Stimulated activated CD4-positive, alpha-beta T cell treated with anti-CD3 and anti-CD28 coated beads, Interleukin-12 subunit alpha, Interleukin-12 subunit beta, amount 100 ng/mL, for 4 hours (primary cell): ENCODE measurements around the gene UNCX.

ENCODE experiments used
- DNase-seq: peaks from one replicate; pipeline ENCODE4 v3.0.0-alpha.2; 2020

The UNCX gene

DNA sequence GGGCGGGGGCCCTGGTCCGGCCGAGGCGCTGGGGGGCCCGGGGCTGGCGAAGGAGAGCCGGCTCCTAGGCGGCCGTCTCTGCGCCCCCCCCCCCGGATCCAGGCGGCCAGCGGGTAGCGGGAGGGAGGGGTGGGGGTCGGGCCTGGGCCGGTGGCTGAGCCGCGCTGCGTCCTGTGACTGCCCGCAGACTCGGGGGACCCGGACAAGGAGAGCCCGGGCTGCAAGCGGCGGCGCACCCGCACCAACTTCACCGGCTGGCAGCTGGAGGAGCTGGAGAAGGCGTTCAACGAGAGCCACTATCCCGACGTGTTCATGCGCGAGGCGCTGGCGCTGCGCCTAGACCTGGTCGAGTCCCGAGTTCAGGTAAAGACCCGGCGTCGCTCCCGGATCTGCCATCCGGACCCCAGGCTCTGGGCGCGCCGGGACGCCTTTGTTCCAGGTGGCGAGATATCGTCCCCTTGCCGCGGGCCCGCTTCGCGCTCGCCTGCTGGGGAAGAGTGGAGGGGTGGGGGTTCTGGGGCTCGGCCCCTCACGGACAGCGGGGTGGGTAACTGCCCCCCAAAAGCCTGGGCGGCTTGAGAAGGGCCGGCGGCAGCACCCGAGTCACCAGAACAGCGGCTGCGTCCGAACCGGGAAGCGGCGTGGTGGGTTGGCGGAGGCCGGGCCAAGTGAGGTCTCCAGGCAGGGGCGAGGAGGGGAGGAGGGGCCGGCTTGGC lies 819 bp downstream of the UNCX start:
- DNase-seq, result no peak

DNA sequence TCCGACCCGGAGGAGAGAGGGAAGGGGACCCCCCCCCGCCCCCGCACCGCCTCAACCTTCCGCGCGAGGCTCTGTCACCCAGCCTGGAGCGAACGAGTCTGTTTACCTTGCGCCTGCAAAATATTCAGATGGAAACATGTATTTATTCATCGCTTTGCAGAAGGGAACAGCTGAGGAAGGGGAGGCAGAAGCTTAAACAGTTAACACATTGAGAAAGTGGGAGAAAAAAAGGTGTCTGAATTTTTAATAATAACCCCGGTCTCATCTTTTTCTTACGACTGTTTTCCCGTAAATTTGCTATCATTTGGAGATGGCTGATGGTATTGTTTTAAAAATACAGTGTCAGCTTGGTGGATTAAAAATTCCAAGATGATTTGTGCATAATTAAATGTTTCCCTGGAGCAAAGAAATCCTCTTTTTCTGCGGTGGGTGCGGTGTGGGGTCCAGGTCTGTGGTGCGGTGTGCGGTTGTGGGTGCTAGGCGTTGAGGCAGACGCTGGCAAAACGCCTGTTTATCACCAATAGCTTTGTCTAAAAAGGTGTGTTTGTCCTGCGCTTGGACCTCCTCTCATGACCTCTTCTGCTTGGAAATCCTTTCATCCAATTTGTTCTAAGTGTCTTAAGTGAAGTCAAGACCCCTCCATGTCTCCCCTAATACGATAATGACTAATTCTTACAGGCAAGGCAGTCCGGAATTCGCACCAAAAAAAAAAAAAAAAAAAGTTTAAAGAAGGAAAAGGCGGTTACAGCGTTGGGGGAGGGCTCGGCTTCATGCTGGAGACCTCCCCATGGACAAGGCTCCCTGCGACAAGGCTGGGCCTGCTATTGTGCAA lies 1.6 kb downstream of the UNCX start:
- no peak for DNase-seq

DNA sequence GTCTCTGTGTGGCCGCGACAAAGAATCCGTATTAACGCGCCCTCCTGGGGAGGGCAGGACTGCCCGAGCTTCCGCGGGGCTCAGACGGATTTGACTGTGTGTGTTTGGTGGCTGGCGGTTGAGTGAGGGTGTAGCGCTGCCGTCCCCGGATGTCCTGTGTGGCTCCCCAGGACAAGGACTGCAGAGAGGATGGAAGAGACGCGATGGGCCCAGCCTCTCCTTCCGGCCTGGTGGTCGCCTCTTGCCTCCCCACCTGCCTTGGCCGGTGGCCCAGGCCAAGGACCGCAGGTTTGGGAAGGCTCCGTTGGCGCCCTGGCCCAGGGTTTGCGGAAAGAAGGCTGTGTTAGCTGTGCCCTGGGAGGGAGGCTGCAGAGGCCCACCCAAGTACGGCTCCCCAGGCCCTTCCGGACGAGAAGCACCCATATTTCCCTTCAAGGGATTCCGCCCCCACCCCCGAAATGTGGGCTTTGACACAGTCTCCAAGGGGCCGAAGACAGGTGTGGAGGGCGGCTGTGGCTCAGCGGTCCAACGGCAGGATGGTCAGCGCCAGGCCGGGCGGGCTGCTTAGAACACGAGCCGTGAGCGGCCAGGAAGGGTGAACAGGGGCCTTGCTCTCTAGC lies 2.3 kb downstream of the UNCX start:
- DNase-seq, result no peak

DNA sequence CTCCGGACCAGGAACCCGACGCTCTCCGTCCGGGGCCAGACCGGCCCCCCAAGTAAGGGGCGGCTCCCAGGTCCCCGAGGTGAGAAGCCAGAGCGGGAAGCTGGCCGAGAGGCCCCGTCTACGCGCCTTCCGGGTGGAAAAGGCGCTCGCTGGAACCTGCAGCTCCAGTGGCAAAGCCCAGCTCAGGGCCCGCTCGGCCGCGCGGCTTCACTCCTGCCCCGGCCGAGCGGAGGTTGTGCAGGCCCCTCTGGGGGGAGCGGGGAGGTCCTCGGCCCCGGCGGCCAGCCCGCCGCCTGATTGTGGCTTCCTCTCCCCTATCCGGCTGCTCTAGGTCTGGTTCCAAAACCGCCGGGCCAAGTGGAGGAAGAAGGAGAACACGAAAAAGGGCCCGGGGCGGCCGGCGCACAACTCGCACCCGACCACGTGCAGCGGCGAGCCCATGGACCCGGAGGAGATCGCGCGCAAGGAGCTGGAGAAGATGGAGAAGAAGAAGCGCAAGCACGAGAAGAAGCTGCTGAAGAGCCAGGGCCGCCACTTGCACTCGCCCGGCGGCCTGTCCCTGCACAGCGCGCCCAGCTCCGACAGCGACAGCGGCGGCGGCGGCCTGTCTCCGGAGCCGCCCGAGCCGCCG lies 2.9 kb downstream of the UNCX start:
- DNase-seq, result no peak

DNA sequence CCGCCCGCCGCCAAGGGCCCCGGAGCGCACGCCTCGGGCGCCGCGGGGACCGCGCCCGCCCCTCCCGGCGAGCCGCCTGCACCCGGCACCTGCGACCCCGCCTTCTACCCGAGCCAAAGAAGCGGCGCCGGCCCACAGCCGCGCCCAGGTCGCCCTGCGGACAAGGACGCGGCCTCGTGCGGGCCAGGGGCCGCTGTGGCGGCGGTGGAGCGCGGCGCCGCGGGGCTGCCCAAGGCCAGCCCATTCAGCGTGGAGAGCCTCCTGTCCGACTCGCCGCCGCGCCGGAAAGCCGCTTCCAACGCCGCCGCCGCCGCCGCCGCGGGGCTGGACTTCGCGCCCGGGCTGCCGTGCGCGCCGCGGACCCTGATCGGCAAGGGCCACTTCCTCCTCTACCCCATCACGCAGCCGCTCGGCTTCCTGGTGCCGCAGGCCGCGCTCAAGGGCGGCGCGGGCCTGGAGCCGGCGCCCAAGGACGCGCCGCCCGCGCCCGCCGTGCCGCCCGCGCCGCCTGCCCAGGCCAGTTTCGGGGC lies 3.5 kb downstream of the UNCX start:
- DNase-seq, result no peak

DNA sequence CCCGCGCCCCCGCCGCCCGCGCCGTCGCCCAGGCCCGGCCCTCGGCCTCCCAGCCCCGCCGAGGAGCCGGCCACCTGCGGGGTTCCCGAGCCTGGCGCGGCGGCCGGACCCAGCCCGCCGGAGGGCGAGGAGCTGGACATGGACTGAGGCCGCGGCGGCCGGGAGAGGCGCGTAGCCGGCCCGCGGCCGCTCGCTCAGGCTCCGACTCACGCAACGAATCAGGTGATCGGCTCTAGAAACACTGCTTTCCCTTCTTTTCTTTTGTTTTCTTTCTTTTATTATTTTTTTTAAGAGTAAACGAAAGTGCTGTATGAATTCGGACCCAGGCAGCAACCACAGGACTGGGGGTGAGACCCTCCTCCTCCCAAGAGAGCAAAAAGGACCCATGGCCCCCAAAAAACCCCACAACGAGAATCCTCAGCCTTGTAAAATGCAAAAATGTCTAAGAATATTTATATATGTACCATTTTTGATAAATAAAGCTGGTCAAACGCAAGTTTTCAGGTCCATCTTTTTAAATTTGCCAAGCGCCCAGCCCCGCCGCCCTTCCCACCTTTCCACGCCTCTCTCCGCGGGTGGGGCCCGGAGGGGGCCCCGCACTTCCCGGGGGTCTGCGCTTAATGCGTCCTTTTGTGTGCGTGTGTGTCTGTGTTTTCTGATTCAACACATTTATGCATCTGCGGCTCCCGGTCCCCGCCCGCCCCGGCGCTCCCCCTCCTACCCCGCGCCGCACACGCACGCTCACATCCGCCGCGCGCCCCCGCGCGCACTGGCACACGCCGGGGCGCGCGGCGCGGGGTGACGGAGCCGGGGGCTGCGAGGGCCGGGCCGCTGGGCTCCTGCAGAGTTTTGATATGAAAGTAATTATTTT lies 4.4 kb downstream of the UNCX start:
- DNase-seq, result no peak

DNA sequence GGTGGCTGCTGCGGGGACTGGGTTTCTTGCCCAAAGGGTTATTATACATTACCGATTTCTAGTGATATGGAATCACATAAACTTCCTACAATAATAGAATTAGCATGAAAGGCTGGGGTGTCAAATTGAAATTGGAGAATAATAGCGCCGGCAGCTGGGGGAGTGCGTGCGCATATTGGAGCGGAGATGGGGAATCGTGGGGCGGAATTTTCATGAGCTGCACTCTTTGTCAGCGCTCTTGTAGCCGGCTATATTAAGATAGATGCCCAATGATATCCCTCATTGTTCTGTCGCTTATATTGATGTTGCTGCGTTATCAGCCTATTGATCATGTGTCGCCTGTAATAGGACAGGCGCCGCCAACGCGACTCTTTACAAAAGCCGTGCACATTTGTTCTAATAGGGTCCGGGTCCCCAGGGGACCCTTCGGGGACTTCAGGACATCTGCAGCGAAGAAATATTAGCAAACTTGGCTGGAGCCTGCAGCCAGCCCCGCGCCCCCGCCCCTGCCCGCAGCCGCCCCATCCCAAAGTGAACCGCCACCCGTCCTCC lies 5.1 kb downstream of the UNCX start:
- no peak for DNase-seq

DNA sequence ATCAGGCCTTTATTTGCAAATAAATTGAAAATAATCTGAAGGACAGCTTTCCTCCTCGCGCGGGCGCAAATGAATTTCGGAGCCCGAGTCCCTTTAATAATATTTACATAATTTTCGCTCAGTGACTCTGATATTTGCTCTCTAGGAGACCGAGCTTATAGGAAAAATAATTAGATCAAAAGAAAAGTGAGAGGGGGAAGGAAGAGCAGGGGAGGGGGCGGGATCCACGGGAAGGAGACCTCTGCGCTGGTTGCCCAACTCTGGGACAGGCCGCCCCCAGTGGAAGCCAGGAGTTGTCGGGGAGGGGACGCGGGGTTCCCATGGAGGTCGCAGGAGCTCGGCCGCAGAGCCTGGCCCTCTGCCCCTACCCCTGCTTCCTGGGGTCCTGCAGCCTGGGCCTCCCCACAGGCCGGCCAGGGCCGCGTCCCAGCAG lies 5.8 kb downstream of the UNCX start:
- DNase-seq, result no peak

DNA sequence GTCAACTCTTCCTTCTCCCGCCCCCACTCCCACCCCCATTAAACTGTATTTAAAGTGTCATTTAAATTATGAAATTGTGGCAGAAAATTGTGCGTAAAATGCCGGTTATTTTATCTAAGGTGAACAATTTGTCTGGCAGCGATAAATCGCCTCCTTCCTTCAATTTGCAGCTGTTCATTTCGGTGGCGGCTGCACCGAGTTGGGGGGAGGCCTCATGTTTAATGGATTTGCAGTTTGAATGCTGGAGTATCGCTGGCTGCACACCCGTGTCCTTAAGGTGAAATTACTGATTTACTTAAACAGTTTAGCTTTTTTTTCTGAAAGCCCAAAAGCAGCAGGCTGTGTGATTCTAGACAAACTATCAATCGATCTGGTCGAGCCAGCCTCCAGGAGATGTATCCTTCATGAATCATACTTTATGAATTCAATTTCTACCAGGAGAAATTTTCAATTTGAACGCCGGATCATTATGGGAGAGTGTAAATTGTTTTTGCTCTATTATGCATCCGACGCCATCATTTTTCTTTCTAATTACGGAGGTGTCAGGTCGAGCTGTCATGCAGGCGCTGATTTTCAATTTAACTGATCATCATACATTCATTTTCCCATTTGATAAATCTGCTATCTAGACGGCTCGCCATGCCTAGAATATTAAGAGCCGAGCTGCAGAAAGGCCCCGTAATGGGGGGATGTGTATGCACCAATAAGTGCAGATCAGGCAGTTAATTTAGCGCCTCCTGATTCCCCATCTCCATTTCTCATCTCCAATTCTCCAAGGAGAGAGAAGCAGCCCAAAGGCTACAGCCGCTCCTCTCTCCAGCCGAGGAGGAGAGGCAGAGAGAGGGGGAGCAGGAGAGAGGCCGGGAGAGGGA lies 6.5 kb downstream of the UNCX start:
- no peak for DNase-seq

DNA sequence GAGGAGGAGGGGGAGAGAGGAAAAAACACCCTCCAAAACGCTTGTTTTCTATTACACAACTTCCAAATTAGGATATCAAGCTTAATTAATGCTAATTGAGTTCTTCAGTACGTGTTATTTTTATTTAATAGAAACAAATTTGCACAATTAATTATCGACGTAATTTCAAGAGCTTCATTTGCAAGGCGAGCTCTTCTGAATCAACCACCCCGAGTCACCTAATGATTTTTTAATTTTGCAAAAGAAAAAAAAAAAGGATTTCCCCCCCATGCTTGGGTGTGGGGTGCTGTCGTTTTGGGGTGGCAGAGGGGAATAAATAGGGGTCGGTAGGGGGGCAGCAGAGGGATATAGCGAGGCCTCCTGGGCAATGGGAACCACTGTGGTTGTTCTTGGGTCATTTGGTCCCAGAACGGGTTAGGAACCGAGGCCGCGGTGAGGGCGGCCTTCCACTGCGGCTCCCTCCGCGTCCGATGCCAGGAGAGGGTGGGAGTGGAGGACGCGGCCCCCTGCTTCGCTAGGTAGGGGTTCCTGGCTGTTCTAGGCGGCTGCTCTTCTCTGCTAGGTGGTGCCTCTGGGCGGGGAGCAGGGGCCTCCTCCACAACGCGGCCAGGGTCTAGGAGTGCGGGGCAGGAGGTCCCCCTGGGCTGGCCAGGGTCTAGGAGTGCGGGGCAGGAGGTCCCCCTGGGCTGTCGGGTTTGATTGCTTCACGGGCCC lies 7.3 kb downstream of the UNCX start:
- no peak for DNase-seq

DNA sequence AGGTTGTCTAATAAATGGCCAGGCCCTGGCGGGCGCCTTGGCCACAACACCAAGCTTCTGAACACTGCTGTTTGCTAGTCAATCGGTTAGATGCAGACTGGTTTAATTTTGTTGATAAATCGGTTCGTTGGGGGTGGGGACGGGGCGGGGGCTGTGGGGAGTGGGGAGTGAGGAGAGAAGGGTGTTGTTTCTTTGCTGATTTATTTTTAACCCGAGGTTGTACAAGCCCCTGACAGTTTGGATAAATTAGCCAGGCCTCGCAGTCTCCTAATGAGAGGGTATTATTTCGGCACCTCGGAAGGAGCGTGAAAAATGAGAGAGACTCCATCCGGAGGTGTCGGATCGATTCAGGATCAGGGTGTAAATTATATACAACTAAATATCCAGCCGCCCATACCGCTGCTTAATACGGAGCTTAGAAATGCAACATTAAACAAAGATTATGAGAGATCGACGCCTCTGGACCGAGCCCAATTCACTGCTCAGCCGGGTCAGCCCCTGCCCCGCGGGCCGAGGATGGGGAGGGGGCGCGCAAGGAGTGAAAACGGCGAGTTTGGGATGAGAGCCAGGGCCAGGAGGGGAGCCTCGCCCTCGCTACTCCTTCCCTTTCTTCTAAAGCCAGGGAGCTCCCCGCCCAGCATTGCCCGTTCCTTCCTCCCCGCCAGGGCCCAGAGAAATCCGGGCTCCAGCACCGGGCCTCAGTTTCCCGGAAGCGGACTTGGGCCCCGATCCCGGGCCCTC lies 8.0 kb downstream of the UNCX start:
- no peak for DNase-seq

DNA sequence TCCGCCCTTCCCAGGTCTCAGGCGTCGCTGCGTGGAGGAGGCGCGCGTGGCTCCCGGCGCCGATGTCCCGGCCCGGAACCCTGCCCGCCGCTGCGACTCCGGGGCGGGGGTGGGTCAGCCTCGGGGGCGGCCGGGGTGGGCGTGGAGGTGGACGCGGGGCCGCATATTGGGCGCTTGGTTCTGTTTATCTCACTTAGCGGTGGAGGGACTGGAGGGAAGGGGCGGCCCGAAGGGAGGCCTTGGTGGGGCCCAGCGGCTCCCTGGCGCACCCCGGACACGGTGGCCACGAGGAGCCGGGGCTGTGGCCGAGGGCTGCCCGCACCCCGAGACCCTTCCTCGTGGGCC lies 8.6 kb downstream of the UNCX start:
- no peak for DNase-seq

DNA sequence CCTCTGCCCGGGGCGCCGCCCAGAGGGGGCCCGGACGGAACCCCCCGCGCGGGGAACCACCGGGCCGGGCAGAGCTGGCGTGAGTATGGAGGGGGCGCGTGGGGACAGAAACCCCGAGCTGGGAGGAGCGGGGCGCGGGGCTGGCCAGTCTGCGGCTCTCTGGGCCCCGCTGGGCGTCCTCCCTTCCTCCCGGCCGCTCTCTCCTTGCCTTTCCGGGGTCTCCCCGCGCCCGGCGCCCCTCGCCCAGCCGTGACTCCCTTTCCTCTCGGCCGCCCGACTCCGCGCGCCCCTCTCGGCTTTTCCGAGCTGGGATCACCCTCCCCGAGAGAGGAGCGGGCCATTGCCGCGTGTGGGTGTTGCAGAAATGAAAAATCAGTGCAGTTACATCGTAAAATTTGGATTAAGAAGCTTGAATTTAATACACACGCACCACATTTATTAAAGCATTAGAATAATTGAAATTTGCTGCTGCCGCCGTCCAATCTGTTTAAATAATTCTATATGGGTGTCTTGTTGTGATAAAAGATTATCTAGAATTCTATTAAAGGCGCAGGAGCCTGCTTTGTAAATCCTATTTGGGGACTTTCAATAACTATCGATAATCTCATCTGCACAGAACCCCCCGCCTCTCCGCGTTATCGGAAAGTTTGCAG lies 9.1 kb downstream of the UNCX start:
- no peak for DNase-seq

DNA sequence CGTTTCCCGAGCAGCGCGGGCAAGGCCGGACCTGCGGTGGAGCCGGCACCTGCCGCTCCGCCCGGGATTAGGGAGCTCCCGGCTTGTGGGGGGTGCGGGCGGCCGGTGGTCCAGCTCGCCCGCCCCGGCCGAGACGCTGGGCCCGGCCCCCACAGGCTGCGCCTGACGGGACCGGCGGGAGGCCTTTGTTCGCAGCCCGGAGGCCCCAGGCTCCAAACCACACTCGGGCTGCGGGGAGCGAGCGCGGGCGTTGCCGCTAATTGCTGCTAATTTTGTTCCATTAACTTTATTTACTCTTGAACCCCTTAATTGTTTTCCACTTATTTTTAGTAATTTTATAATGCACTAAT lies 9.6 kb downstream of the UNCX start:
- DNase-seq, result no peak

DNA sequence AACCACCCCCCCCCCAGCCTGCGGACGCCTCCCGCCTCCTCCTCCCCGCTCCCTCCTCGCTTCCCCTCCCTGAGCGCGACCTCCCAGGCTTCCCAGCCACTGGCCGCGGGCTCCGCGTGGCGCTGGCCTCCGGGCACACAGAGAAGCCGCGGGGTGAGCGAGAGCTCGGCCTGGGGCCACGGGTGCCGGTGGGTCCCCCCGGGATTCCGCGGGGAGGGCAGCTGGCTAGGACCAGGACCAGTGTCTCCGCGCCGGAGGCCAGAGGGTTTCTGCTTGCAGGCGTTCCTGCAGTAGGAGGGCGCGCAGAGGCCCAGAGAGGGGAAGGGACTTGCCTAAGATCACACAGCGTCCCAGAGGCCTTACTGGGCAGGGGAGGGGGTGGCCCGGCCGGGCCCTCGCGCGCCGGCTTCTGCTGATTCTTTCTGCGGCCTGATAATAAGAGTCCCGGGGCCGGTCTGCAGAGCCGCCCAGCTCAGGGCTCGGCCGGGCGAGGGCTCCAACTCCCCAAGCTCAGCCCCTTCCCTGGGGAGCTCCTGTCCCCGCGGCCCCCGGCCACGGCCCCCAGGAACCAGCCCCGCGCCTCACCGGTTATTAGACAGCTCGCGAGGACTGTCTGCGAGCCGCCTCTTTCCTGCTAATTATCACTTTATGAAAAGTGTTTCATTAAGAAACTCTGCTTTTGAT lies 10.1 kb downstream of the UNCX start:
- DNase-seq, result no peak

DNA sequence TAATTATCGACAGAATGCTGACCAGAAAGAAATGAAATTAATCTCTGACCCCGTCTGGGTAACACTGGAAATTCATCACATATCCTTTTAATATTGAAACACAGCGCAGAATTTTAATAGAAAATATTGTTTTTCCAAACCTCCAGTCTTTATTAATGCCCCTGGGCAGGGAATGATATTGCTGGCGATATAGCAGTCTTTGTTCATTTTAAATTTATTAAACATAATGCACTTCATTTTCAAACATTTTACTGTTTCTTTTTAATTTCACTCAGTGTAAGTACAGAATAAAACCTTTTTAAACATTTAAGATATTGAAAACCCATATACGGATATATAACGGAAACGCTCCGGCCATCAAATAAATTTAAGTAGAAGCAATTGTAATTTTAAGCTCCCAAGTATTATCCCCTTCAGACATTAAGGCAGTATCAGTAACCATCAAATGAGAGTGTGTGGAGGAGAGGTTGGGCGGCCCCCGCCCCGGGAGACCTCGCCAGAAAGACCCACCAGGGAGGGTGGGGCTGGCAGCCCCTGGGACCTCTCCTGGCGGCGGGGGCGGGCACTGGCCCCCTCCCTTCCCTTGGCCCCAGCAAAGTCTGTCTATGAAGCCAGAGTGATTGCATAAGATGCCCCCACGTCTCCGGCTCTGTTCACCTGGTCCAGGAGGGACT lies 10.8 kb downstream of the UNCX start:
- DNase-seq, result no peak

DNA sequence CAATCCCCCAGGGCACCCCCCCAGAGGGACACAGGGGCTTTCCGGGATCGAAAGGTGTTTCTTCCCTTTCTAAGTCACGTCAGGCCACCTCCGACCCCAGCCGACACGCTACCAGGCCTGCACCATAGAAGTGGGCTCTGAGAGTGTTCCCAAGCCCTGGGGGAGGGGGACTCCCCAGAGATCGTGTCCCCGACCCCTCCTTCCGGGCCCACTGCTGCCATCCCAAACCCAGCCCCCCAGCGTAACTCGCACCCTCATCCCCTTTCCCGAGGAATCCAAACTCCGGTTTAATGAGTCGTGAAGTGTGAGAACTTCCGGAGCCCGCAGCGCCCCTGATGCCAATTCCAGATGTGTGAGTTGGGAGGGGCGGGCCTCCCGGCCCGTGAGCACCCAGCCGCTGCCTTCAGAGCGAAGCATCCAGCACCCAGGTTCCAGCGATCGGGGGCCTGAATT lies 11.3 kb downstream of the UNCX start:
- no peak for DNase-seq
